Uterus (tissue), 2 donors: ENCODE data around the gene WDR12.

Experiments
- CTCF ChIP-seq, 4 experiments: fragments of 200-600 bp in 2 of 4; fragments of 450-650 bp in 2 of 4; sonication (generic) in 2 of 4; IDR thresholded peaks; one replicate each; pipeline ENCODE4 v1.5.1; 2016 to 2019; ENCODE audit warnings: antibody characterized with exemption in 4 of 4, mild to moderate bottlenecking in 2 of 4, moderate library complexity in 1 of 4
- POLR2A ChIP-seq, 2 donors: fragments of 450-650 bp; IDR thresholded peaks; one replicate each; pipeline ENCODE4 v1.6.1; 2016; ENCODE audit warnings: antibody characterized with exemption in 2 of 2, mild to moderate bottlenecking in 1 of 2, moderate library complexity in 1 of 2

GRCh38 chr2:202945497-202945896 is 34.0 kb upstream of the WDR12 start:
- TF ChIP-seq CTCF (IDR thresholded peaks at IDR 0.05) = no peak
- no peak for TF ChIP-seq POLR2A (IDR thresholded peaks at IDR 0.05)
